Hippocampal formation (tissue), 2 donors: Measurements from ENCODE around the gene GALNT12.
A peak's percentile ranks its signal among the peaks of the same experiment; 100 is the strongest.

ENCODE experiments used
- DNase-seq, 2 donors: peaks; one replicate each; lab custom pipeline; 2025; lab: John Stamatoyannopoulos, UW

GALNT12 gene, protein sequence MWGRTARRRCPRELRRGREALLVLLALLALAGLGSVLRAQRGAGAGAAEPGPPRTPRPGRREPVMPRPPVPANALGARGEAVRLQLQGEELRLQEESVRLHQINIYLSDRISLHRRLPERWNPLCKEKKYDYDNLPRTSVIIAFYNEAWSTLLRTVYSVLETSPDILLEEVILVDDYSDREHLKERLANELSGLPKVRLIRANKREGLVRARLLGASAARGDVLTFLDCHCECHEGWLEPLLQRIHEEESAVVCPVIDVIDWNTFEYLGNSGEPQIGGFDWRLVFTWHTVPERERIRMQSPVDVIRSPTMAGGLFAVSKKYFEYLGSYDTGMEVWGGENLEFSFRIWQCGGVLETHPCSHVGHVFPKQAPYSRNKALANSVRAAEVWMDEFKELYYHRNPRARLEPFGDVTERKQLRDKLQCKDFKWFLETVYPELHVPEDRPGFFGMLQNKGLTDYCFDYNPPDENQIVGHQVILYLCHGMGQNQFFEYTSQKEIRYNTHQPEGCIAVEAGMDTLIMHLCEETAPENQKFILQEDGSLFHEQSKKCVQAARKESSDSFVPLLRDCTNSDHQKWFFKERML

DNA sequence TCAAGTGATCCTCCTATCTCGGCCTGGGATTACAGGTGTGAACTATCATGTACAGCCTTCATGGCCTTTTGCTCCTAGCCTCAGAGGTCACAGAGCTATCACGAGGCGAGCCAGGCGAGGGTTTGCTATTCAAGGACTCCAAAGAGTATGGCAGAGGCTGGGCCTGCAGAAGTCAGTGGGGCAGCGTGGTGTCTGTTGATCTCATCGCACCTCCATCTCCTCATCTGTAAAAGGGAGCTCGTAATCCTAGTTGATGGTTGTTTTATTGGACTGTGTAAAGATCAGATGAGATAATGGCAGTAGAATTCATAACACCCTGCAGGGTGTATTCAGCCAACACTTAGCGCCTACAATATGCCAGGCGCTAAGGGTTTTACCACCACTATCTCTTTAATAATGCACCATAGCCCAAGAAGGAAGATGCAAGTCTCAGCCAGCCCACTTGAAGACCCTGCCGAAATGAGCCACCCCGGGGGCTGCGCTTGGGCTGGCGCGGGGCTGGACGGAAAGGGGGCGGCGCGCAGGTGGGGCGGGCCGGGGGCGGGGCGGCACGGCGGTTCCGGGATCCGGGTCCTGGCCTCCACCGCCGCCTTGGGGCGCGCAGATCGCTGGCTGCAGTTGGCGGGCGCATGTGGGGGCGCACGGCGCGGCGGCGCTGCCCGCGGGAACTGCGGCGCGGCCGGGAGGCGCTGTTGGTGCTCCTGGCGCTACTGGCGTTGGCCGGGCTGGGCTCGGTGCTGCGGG is at the start of gene GALNT12:
Gene GALNT12 (plus strand): TSS at position 601 of the 744 bp plus-strand sequence. CDS start 29 bp downstream, at position 630.
- peak in 1 of 2 donors; percentile 24 for DNase-seq

DNA sequence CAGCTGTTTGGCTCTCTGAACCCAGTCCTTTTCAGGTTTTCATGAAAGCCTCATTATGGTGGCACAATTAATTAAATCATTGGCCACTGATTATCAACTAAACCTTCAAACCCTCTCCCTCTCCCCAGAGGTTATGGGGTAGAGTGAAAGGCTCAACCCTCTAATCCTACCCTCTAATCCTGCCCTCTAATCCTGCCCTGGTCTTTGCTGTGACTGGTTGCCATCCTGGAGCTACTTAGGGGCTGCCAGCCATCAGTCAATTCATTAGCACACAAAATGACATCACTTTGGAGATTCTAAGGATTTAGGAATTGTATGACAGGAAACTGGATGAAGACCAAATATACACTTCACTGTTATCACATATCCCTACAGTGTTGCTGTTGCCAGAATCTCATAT is 47.2 kb upstream of the GALNT12 start:
- no peak for DNase-seq

DNA sequence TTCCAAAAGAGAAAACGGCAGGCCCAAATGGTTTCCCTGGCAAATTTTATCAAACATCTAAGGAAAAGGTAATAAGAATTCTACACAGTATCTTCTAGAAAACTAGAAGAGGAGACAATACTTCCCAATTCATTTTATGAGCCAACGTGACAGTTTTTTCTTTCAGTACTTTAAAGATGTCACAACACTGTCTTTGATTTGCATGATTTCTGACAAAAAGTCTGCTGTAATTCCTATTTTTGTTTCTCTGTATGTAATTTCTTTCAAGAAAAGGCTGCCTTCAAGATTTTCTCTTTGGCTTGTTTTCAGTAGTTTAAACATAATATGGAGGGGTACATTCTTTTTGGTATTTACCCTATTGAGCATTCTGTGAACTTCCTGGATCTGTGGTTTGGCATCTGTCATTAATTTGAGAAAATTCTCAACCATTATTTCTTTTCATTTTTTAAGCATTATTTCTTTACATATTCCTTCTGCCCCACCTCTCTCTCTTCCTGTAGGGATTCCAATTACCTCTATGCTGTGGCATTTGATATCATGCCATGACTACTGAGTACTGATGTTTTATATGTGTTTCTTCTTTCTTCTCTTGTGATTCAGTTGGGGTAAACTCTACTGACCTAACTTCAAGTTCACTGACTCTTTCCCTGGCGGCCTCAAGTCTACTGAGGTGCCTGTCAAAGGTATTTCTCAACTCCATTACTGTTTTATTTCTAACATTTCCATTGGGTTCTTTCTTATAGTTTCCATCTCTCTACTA is 43.3 kb upstream of the GALNT12 start:
- no peak for DNase-seq

DNA sequence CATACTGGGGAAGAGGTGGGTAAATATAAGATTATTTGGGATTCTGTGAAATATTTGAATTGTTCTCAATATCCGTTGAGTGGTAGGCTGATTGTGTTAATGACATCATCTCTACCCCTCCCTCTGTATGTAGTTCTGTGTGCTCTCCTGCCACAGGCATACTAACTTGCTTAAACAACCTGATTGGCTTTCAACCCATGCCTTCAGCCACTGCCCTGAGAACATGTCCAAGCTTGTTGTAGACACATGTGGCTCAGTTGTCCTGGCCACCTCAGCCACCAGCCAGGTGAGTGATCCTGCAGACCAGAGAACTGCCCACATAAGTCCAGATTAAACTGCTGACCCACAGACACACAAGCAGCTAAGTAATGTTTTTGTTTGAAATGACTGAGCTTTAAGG is 42.2 kb upstream of the GALNT12 start:
- DNase-seq = no peak

DNA sequence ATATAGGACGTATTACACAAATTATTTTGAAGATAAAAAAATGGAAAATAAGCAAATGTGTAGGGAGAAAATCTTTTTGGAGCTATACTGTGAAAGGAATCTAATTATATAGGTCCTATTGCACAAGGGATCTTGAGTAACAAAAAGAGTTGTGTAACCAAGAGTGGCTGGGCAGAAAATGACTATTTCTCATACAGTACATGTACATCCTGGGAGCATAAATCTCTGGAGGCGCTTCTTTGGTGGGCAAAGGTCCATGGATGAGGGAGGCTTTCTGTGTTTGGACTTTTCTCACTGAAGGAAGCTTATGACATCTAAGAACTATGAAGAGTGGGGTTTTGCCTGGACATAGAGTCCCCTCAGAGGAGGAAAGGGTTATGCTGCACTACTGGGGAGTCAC is 40.9 kb upstream of the GALNT12 start:
- DNase-seq = no peak

DNA sequence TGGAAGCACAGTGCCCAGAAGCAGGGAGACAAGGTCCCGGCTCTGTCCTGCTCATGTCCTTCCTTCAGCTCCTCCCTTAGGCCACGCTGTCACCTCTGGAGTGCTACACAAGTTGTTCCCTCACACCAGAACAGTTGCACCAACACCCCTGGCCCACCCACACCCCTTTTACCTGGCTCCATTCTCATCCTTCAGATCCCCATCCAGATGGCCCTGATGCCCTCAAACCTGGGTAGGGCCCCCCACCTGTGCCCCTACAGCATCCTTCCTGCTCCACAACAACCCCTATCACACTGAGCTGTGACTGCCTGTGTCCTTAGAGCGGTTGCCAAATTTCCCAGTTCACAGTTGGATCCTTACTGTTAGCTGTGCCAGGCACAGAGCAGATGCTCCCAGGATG is 40.3 kb upstream of the GALNT12 start:
- no peak for DNase-seq

DNA sequence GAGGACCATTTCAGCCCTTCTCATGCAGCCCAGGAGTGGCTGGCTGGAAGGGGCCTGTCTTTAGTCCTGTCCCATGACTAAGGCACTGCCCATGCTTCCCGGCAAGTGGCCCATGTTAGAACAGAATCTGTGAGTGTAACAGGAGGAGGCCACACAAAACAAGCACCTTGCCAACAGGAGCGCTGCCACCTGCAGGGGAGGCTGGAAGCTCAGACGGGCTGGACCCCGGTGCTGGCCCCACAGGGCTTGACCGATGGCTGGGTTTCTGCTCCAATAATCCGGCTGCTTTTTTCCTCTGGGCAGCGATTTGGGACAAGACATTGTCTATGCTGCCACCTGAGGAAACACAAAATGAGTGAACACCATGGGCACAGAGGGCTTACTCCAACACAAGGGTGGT is 39.6 kb upstream of the GALNT12 start:
- DNase-seq = no peak

DNA sequence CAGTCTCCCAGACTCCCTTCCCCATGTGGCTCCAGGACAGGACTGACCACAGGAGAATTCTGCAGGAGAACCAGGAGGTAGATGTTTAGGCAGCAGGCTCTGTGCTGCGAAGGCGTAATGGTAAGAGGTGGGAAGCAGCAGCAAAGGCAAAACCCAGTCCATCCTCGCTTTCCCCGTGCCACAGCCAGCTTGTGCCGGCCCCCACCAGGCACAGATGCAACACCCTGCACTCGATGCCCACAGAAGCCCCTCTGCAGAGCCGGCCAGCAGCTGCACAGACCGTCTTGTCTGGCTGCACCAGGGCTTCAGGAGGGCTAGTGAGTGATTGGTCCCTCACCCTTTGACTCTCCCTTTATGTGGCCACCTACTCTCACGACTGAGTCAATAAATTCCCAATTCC is 39.1 kb upstream of the GALNT12 start:
- no peak for DNase-seq

DNA sequence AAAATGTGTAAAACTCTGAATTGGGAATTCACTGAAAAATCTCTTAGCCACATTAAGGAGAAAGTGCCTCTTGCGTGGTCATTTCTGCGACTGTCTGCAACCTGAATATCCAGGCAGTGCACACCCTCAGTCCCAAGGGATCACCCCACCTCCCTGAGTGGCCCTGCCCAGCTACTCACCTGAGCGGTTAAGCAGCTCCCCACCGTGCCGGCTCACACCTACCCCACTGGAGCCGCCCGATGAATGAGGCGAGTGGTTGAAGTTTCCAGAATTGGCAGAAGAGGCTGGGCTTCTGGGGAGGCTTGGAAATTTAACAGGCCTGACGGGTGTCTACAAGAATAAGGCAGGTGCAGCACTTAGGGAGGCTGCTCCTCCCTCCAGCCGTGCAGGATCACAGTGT is 36.8 kb upstream of the GALNT12 start:
- no peak for DNase-seq

DNA sequence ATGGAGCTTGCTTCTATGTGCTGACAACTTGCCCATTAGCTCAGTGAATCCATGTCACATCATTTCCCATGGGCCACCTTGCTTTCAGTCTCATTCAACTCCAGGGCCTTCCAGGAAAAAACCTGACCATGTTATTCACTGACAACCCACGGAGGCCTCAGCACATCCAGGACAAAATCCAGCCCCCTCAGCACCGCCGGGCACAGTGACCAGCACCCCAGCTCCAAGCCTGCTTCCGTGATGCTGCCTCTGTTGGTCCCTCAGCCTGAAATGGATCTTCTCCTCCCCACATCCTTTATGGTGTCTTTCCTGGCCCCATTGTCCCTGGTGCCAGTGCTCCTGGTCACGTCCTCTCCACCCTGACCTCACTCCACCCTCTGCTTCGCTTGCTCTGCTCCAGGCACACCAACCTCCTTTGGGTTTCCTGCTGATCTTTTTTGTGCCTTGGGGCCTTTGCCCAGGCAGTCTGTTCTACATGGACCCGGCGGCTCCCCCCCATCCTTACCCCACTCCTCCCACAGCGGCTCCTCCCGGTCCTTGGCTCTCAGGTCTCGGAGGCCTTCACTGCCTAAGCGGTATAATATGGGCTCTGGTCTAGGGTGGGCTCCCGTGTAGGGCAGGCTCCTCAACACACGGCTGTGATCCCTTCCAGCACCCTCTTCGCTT is 36.1 kb upstream of the GALNT12 start:
- DNase-seq = no peak

DNA sequence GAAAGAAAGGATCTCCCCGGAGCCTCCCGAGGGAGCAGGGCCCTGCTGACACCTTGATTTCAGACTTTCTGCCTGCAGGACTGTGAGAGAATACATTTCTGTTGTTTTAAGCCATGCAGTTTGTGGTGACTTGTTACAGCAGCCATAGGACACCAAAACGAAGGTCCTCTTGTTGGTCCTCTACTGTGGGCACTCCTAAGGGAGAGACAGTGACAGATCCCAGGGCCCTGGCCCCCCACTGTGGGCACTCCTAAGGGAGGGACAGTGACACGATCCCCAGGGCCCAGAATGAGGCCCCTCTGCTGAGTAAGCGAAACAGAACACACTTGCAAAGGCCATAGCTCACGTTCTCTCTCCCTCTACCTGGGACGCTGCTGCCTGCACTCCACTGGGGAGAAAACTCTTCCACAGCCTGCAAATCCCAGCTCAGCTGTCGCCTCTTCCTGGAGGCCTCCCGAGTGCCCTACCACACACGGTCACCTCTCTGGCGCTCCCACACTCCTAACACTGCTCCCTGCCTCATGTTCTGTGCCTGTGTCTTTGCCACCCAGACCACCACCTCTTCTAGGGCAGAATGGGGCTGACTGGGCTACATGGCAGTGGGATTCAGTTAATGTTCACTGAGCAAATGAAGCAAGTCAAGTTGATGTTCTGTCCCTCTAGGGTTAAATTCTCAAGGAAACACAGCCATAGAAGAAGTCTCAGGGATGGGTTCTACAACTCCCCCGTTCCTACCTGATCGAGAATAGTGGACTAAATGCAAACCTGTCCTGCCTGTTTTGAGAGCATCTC is 34.9 kb upstream of the GALNT12 start:
- DNase-seq = no peak

DNA sequence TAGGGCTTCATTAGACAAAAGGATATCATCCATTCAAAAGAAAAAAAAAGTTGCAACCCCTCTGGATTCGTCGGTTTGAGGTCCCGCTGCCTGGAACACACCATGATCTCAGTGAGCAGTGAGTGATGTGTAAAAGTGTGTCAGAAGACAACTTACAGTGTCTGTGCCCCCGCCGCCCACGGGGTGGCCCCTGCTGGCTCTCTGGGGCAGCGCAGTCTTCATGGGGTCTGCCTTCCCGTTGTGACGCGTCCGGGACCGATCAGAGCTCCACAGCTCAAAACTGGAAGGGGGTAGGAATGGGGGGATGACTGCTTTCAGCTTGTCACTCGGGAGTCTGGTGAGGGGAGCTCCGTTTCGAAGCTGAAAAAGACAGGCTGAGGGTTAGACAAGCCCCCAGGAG is 33.7 kb upstream of the GALNT12 start:
- DNase-seq = no peak

DNA sequence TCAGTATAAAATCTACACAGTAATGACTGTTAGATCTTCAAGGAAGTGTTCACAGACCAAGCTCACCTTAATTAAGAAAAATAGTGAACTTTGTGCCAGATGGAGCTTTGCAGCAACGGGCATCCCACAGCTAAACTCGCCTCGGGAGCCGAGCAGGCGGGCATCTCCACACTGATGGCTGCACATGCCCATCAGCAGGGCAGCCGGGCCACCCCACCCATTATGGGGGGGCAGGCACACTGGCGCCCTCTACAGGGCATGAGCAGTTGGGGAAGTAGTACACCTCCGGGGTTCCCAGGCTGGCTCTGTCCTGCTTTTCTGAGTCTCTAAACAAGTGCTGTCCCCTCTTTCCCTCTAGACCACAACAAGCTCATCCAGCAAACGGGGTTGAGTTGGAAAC is 32.7 kb upstream of the GALNT12 start:
- no peak for DNase-seq

DNA sequence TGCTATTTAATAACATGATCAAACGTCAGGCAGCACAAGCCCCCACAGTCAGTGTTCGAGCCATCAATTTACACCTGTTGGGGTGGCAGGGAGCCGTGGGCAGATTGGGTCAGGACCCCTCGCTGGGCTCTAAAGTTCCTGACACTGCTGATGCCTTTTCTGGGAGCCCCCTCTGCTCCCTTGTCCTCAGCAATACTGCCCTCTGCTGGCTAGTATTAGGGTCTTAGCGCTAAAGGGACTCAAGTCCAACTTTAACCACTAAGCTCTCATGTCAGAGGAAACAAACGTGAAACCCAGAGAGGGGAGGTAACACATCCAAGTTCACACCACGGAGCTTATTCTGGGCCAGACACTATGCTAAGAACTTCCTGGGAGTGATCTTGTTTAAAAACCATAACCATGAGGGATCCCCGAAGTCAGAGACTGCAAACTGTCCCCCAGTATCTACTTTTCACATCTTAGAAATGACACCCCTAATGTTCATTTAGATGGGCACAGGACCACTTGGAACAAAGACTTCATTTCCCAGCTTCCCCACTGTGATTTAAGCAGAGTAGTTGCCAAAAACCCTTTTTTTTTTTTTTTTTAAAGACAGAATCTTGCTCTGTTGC is 31.5 kb upstream of the GALNT12 start:
- peak in 1 of 2 donors; percentile 4 for DNase-seq

DNA sequence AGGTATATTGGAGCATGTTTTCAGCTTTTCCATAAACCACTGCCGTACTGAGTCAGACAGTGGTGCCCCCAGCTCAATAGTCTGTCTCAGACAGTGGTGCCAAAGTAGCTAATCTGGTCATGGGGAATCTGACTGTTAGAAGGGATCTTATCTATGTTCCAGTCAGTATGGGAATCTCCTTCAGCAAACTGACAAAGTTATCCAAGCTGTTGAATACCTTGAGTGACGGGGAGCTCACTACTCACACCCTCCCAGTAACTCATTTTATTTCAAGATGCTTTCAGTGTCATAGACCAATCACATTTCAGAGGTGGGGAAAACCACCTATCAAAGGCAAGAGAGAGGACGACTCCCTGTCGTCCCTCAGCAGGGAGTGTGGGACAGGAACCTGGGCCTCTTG is 29.9 kb upstream of the GALNT12 start:
- DNase-seq = no peak

DNA sequence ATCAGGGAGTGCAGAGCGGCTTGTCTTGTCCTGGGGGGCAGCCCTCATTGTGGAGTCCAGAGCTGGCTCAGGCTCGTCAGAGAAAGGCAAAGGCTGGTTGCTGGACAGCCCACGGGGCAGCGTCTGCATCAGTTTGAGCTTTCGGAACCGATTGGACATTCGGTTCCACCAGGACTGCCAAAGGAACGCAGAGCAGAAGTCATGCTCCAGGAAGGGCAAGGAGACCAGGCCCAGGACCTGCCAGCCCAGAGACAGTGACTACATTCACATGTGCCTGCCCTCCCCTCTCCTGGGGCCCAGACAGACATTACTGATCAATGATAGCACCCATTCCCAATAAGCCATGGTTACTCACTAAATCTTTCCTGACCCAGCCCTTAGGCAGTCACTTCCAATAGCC is 29.2 kb upstream of the GALNT12 start:
- no peak for DNase-seq

DNA sequence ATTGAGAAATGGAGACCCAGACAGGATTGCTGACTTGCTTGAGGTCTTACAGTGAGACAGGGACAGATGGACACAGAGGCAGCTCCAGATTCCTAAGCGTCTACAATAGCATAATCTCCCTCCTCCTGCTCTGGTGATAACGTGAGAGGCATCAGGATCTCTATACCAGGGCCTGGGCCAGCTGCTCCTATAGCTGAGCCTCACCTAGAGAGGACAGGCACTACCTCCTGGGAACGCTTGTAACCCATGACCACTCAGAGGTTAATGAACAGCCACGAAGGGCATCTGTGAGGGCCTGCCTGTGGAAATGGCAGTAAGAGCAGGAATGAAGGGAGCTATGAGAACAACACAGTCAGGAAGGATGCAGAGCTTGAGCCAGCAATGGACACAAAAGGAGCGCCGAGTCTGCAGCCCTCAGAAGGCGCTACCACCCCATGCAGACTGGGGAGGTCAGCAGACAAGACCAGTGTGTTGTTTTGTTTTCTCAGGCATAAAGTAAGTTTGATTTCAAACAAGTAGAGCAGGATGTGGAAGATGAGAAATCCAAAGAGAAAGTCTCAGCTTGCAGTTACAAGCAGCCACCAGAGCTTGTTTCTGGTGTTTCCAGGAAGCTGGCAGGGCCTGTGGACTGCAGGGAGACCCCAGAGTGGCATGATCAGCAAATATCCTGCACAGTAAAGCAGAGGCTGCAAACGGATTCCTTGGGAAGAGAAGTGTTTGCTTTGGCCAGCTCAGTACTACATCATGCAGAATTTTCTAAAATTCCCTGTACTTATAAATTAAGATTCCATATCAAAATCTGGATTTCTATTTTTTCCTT is 28.5 kb upstream of the GALNT12 start:
- no peak for DNase-seq

DNA sequence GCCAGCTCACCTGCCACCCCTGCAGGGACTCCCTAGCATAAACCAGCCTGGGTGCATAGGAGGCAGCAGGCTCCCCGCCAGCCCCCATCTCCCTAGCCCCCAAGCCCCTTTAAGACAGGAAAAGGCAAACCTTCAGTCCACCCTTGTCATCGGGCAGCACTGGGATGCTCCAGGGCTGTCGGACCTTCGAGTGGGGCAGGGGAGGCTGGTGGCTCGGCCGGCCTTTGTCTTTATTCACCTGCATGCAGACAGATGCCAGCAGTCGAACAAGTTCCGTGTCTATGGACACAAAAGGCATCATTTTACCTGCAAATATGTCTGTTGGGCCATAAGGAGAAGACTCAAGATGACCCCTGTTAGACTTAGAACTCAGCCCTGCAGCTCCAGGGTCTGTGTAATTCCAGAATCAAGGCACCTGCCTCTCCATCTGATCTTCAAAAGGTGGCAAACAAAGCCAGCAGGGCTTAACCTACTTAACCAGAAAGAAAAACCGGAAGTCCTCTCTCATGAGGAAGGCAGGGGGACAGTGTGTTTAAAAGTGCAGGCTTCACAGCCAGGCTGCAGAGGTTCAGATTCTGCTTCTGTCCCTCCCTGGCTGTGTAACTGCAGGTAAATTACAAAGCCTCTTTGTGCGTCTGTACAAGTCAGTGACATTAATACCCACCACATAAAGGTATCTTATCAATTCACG is 27.3 kb upstream of the GALNT12 start:
- no peak for DNase-seq
